HUES6 (cell line): Measurements from ENCODE around the gene CDHR4.

Experiments used
- H3K27ac ChIP-seq: 2 replicates; pipeline ENCODE4 v1.7.0; 2013; ENCODE audit warnings: low read depth, mild to moderate bottlenecking, low read length, inconsistent platforms
- H3K27me3 ChIP-seq: 2 replicates; pipeline ENCODE4 v1.6.1; 2013; ENCODE audit warnings: low read length; ENCODE audit not compliant: control insufficient read depth, insufficient read depth
- H3K36me3 ChIP-seq: 2 replicates; pipeline ENCODE4 v1.6.1; 2013; ENCODE audit warnings: low read length; ENCODE audit not compliant: control insufficient read depth, insufficient read depth
- H3K4me1 ChIP-seq: 2 replicates; pipeline ENCODE4 v1.6.1; 2013; ENCODE audit warnings: low read length; ENCODE audit not compliant: control insufficient read depth, insufficient read depth
- H3K4me3 ChIP-seq: 2 replicates; pipeline ENCODE4 v1.5.1; 2013; ENCODE audit warnings: low read depth, low read length
- H3K9ac ChIP-seq: one replicate; pipeline ENCODE4 v1.6.1; 2013; ENCODE audit warnings: mild to moderate bottlenecking, low read length
- H3K9me3 ChIP-seq: 2 replicates; pipeline ENCODE4 v1.6.1; 2013; ENCODE audit warnings: low read depth, low read length; ENCODE audit not compliant: control insufficient read depth, insufficient read depth

Gene CDHR4

DNA sequence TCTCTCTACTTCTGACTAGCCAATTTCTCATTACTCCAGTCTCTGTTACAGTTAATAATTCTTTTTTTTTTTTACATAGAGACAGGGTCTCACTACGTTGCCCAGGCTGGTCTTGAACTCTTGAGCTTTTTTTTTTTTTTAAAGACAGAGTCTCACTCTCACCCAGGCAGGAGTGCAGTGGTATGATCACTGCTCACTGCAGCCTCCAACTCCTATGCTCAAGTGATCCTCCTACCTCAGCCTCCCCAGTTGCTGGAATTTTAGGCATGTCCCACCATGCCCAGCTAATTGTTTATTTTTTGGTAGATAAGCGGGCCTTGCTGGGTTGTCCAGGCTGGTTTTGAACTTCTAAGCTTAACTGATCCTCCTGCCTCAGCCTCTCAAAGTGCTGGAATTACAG, 27.0 kb downstream of the CDHR4 start:
- H3K36me3 ChIP-seq = peaks cover 11% of the 10 kb centered on the region
- H3K27me3 ChIP-seq = no peaks in the 10 kb centered on the region
- no peak overlapping the region for H3K9ac ChIP-seq
- H3K4me1 ChIP-seq = no peaks in the 10 kb centered on the region
- H3K4me3 ChIP-seq = no peak overlapping the region
- H3K27ac ChIP-seq = no peak overlapping the region
- H3K9me3 ChIP-seq = no peaks in the 10 kb centered on the region

GRCh38 chr3:49771340-49771938, 28.2 kb downstream of the CDHR4 start:
- H3K27ac ChIP-seq = no peak overlapping the region
- no peak overlapping the region for H3K9ac ChIP-seq
- H3K27me3 ChIP-seq = no peaks in the 10 kb centered on the region
- peaks cover 8% of the 10 kb centered on the region for H3K36me3 ChIP-seq
- no peaks in the 10 kb centered on the region for H3K4me1 ChIP-seq
- no peak overlapping the region for H3K4me3 ChIP-seq
- no peaks in the 10 kb centered on the region for H3K9me3 ChIP-seq

- Histone ChIP-seq H3K27me3 (no peaks in the 10 kb centered on the region), H3K9me3 (no peaks in the 10 kb centered on the region), H3K9ac (no peak overlapping the region), H3K36me3 (no peaks in the 10 kb centered on the region; the same call in none of the 2 replicates), H3K27ac (no peak overlapping the region), H3K4me3 (no peak overlapping the region), H3K4me1 (no peaks in the 10 kb centered on the region)
These were observed 29.7 kb downstream of the CDHR4 start for GRCh38 chr3:49769926-49770325.

DNA sequence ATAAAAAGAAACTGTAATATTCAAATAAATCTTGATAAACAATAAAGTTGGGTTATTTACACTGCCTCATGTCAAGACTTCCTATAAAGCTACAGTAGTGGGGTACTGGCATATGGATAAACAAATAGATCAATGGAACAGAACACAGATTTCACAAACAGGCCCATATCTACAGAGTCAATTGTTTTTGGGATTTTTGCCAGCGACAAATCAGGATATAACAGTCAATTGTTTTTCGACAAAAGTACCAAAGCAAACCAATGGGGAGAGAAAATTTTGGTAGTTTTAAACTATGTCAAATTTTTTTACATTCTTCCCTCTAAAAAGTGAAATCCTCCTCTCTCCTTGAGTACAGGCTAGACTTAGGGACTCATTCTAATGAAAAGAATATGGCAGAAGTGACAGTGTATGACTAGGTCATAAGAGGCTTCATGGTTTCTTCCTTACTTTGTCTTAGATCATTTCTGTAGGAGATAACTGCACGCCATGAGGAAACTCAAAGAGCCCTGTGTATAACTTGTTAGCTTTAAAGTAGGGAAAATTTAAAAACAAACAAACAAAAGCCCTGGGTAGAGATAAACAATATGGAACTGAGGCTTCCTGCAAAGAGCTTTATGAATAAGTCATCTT, 30.3 kb downstream of the CDHR4 start:
- Histone ChIP-seq H3K4me3 (no peak overlapping the region), H3K4me1 (no peaks in the 10 kb centered on the region), H3K36me3 (no peaks in the 10 kb centered on the region; the same call in 1 of the 2 replicates), H3K9ac (no peak overlapping the region), H3K27ac (no peak overlapping the region), H3K27me3 (no peaks in the 10 kb centered on the region), H3K9me3 (no peaks in the 10 kb centered on the region)

GRCh38 chr3:49763981-49764380, 35.7 kb downstream of the CDHR4 start:
- no peaks in the 10 kb centered on the region for H3K4me1 ChIP-seq
- no peak overlapping the region for H3K9ac ChIP-seq
- H3K9me3 ChIP-seq = no peaks in the 10 kb centered on the region
- H3K4me3 ChIP-seq = no peak overlapping the region
- no peak overlapping the region for H3K27ac ChIP-seq
- no peaks in the 10 kb centered on the region for H3K27me3 ChIP-seq
- no peaks in the 10 kb centered on the region for H3K36me3 ChIP-seq

GRCh38 chr3:49761661-49762060, 38.0 kb downstream of the CDHR4 start:
- Histone ChIP-seq H3K4me3 (no peak overlapping the region), H3K27ac (no peak overlapping the region), H3K9ac (no peak overlapping the region), H3K9me3 (no peaks in the 10 kb centered on the region), H3K4me1 (no peaks in the 10 kb centered on the region), H3K36me3 (no peaks in the 10 kb centered on the region), H3K27me3 (no peaks in the 10 kb centered on the region)

DNA sequence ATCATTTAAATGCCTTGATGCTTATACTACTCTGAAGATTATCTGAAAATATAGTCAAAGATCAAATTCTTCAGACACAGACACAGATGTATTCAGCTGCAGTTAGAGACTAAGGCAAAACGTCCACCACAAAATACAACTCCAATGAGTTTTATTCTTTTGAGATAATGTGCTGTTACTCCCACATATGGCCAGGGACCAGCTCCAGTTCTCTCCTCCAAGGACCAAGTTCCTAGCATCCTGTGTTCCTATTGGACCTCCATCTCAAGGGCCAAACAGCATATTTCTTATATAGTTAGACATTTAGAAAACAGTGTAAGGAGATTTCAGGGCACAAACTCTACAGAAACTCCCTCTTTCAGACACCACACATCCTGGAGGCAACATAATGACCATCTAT, 40.4 kb downstream of the CDHR4 start:
- no peaks in the 10 kb centered on the region for H3K9me3 ChIP-seq
- no peaks in the 10 kb centered on the region for H3K4me1 ChIP-seq

DNA sequence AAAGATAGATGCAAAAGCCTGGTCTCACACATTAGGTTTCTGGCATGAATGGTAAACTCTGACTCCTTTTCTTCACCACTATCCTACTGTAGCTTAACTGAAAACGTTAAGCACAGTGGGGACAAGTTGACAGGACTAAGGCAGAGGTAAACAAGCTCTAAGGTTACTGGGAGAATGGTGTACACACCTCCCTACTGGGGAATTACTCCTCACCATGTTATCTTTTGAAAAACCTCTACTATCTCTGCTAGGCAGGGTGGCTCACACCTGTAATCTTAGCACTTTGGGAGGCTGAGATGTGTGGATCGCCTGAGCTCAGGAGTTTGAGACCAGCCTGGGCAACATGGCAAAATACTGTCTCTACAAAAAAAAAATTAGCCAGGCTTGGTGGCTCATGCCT, 42.5 kb downstream of the CDHR4 start:
- Histone ChIP-seq H3K27ac (no peak overlapping the region), H3K27me3 (no peaks in the 10 kb centered on the region), H3K4me3 (no peak overlapping the region), H3K36me3 (no peaks in the 10 kb centered on the region), H3K9me3 (no peaks in the 10 kb centered on the region), H3K9ac (no peak overlapping the region), H3K4me1 (no peaks in the 10 kb centered on the region)

More for the DNA sequence above, 40.4 kb downstream of the CDHR4 start:
- Histone ChIP-seq H3K4me3 (no peak overlapping the region), H3K36me3 (no peaks in the 10 kb centered on the region), H3K27me3 (no peaks in the 10 kb centered on the region), H3K27ac (no peak overlapping the region), H3K9ac (no peak overlapping the region)

- Histone ChIP-seq H3K4me3 (no peak overlapping the region), H3K4me1 (no peaks in the 10 kb centered on the region), H3K27me3 (no peaks in the 10 kb centered on the region), H3K9ac (no peak overlapping the region), H3K36me3 (no peaks in the 10 kb centered on the region), H3K9me3 (no peaks in the 10 kb centered on the region), H3K27ac (no peak overlapping the region)
These were observed 43.6 kb downstream of the CDHR4 start for GRCh38 chr3:49756036-49756435.

- H3K9me3 ChIP-seq = no peaks in the 10 kb centered on the region
- no peak overlapping the region for H3K9ac ChIP-seq
- H3K27me3 ChIP-seq = no peaks in the 10 kb centered on the region
- no peak overlapping the region for H3K4me3 ChIP-seq
- H3K36me3 ChIP-seq = no peaks in the 10 kb centered on the region; the same call in 1 of the 2 replicates
- no peaks in the 10 kb centered on the region for H3K4me1 ChIP-seq
- H3K27ac ChIP-seq = no peak overlapping the region
These were observed 45.1 kb downstream of the CDHR4 start for GRCh38 chr3:49754536-49754935.

DNA sequence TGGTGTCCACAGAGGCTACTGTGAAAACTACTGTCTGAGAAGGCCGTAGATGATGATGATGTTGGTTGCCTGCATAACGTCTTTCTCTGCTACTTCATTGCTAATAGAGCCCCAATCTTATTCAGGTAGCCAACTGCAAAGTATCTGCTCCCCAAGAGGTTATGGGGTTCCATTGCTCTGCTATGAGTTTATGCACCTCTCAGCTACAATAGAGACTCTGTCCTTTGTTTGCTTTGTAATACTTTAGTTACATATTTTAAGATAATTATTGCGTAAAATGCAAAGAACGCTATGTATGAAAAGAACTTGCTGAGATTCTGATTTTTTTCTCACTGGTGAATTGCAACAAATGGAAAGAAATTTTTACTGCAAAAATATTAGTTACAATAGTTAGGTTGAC, 48.2 kb downstream of the CDHR4 start:
- no peak overlapping the region for H3K4me3 ChIP-seq

More for the DNA sequence above, 48.2 kb downstream of the CDHR4 start:
- Histone ChIP-seq H3K27ac (no peak overlapping the region), H3K4me1 (no peaks in the 10 kb centered on the region), H3K36me3 (peaks cover 12% of the 10 kb centered on the region), H3K9me3 (no peaks in the 10 kb centered on the region), H3K27me3 (no peaks in the 10 kb centered on the region), H3K9ac (no peak overlapping the region)
